B cell (primary cell): ENCODE data around the gene TRIM15. TPM values are rescaled to one million over a fixed set of nuclear protein-coding genes. Genes with fewer than 3 reads are reported as not detected.

Source experiments
- ATAC-seq: fragments of 200-7000 bp; cut with Tn5 transposase; one replicate; pipeline ENCODE4 v1.10.0; 2021; ENCODE audit warnings: low read depth, mild to moderate bottlenecking, moderate number of reproducible peaks, moderate library complexity
- CTCF ChIA-PET: fragments of 350-600 bp; sonication (Branson Sonifier 250); formaldehyde crosslinking; loops from one replicate; lab custom pipeline; 2021; ENCODE audit warnings: antibody characterized with exemption, inconsistent platforms; lab: Charles Lee
- POLR2A ChIA-PET: fragments of 350-600 bp; sonication (Branson Sonifier 250); formaldehyde crosslinking; loops from one replicate; lab custom pipeline; 2021; ENCODE audit warnings: antibody characterized with exemption; lab: Charles Lee
- DNase-seq: peaks from one replicate; pipeline ENCODE4 v3.0.0; 2013
- H2AFZ ChIP-seq: 2 replicates; pipeline ENCODE4 v1.6.1; 2012; ENCODE audit warnings: mild to moderate bottlenecking, low read depth, low read length; ENCODE audit not compliant: insufficient read depth, poor library complexity, severe bottlenecking
- H3K27ac ChIP-seq, 2 donors: 1 replicate in 1 of 2; 2 replicates in 1 of 2; pipeline ENCODE4 v1.5.1; 2012 to 2013; ENCODE audit warnings: low read length in 2 of 2, mild to moderate bottlenecking in 2 of 2, moderate library complexity in 1 of 2
- H3K27me3 ChIP-seq, 4 experiments: fragments of 200-600 bp in 1 of 4; sonication (generic) in 1 of 4; replicated peaks in 1 of 4; 1 replicate in 2 of 4; 2 replicates in 2 of 4; pipeline versions ENCODE4 v1.6.1 to v1.7.0; 2013 to 2016; ENCODE audit warnings: low read length in 3 of 4, mild to moderate bottlenecking in 2 of 4, mixed read lengths in 1 of 4, moderate library complexity in 1 of 4; ENCODE audit not compliant: insufficient read depth in 4 of 4, control insufficient read depth in 3 of 4; ENCODE audit errors: control extremely low read depth in 1 of 4
- H3K36me3 ChIP-seq, 2 experiments: replicated peaks in 1 of 2; 1 replicate in 1 of 2; 2 replicates in 1 of 2; pipeline versions ENCODE4 v1.6.1 to v1.7.1; 2013; ENCODE audit warnings: low read length in 1 of 2; ENCODE audit not compliant: insufficient read depth in 2 of 2, control insufficient read depth in 1 of 2; ENCODE audit errors: control extremely low read depth in 1 of 2, extremely low read depth in 1 of 2
- H3K4me1 ChIP-seq, 2 donors: fragments of 200-600 bp in 1 of 2; sonication (generic) in 1 of 2; 1 replicate in 1 of 2; 2 replicates in 1 of 2; pipeline versions ENCODE4 v1.5.1 to v1.6.1; 2013 to 2017; ENCODE audit warnings: low read length in 2 of 2; ENCODE audit not compliant: control insufficient read depth in 2 of 2, insufficient read depth in 2 of 2
- H3K4me2 ChIP-seq: replicated peaks from 2 replicates; pipeline ENCODE3; 2012; ENCODE audit warnings: mild to moderate bottlenecking, low read depth, low read length; ENCODE audit not compliant: poor library complexity, severe bottlenecking
- H3K4me3 ChIP-seq, 5 experiments: fragments of 200-600 bp in 1 of 5; sonication (generic) in 1 of 5; 1 replicate in 3 of 5; 2 replicates in 2 of 5; pipeline versions ENCODE4 v1.5.1 to v1.7.0; 2011 to 2016; ENCODE audit warnings: low read length in 4 of 5, mild to moderate bottlenecking in 4 of 5, low read depth in 2 of 5, control low read depth in 1 of 5, moderate library complexity in 1 of 5; ENCODE audit not compliant: insufficient read depth in 1 of 5; ENCODE audit errors: control extremely low read depth in 1 of 5, extremely low read depth in 1 of 5
- H3K79me2 ChIP-seq: fragments of 200-600 bp; sonication (generic); one replicate; pipeline ENCODE4 v1.6.0; 2016; ENCODE audit warnings: low read length; ENCODE audit not compliant: control insufficient read depth, insufficient read depth
- H3K9ac ChIP-seq: fragments of 200-600 bp; sonication (generic); 2 replicates; pipeline ENCODE4 v1.6.1; 2017; ENCODE audit warnings: mild to moderate bottlenecking, low read length, moderate library complexity
- H3K9me3 ChIP-seq, 3 donors: one replicate each; pipeline versions ENCODE4 v1.6.1 to v1.7.1; 2013; ENCODE audit warnings: low read length in 2 of 3; ENCODE audit not compliant: control insufficient read depth in 2 of 3, insufficient read depth in 1 of 3; ENCODE audit errors: control extremely low read depth in 1 of 3
- H4K20me1 ChIP-seq: 2 replicates; pipeline ENCODE4 v1.6.0; 2012; ENCODE audit warnings: mild to moderate bottlenecking, low read length; ENCODE audit not compliant: insufficient read depth, control insufficient read depth, poor library complexity, severe bottlenecking
- H3K27ac Mint-ChIP-seq: one replicate; pipeline ENCODE4 v1.8.0; 2021; ENCODE audit warnings: mixed read lengths
- H3K27me3 Mint-ChIP-seq: one replicate; pipeline ENCODE4 v1.8.0; 2021; ENCODE audit warnings: mixed read lengths
- H3K4me1 Mint-ChIP-seq: one replicate; pipeline ENCODE4 v1.8.0; 2021; ENCODE audit warnings: mixed read lengths
- H3K4me3 Mint-ChIP-seq: one replicate; pipeline ENCODE4 v1.8.0; 2021; ENCODE audit warnings: mixed read lengths
- H3K9me3 Mint-ChIP-seq: one replicate; pipeline ENCODE4 v1.8.0; 2022; ENCODE audit warnings: mixed read lengths; ENCODE audit not compliant: insufficient read depth
- CTCF ChIP-seq: fragments of 200-600 bp; IDR thresholded peaks from one replicate; pipeline ENCODE4 v1.8.0; 2022; ENCODE audit warnings: antibody characterized with exemption, mild to moderate bottlenecking
- EZH2 ChIP-seq: IDR thresholded peaks from 2 replicates; pipeline ENCODE4 v1.6.1; 2012; ENCODE audit warnings: borderline replicate concordance, low read depth, mild to moderate bottlenecking, moderate library complexity, low read length; ENCODE audit not compliant: insufficient read depth, poor library complexity, severe bottlenecking
- WGBS: methylation state at CpG from one replicate; pipeline ENCODE4 v1.1.5; 2013; ENCODE audit warnings: missing lambda C conversion rate; ENCODE audit not compliant: insufficient coverage; 5-methylcytosine and 5-hydroxymethylcytosine counted together
- intact Hi-C: fragments of 100-400 bp; cut with micrococcal nuclease; formaldehyde crosslinking; loops from one replicate; pipeline ENCODE4 v1.10.0; 2022
- polyA plus RNA-seq: library from polyadenylated mRNA; depleted of rRNA; stranded (reverse); fragments of >200 nt; gene quantifications from 2 replicates; pipeline ENCODE4 v1.2.3, GENCODE V29; 2012
- total RNA-seq, 2 donors: library from RNA; stranded (reverse); fragments of 120-200 nt in 1 of 2; gene quantifications; 1 replicate in 1 of 2; 2 replicates in 1 of 2; pipeline versions ENCODE4 v1.2.3 to v1.2.4, GENCODE V29; 2013 to 2022

Gene TRIM15
- total and polyA plus RNA-seq, 2 donors (not counting 1 experiment from before 2014, with no cell fraction given), result not detected

- no peak overlapping the region for H3K27ac ChIP-seq
- H3K79me2 ChIP-seq, result no peaks in the 10 kb centered on the region
- peaks cover 0 to 5% of the 10 kb centered on the region in 2 experiments for H3K36me3 ChIP-seq
- no peaks in the 10 kb centered on the region for H3K4me1 ChIP-seq
- no peak overlapping the region for H3K4me2 ChIP-seq
- ATAC-seq (no peak), DNase-seq (no peak)
- peaks cover 2% of the 10 kb centered on the region for H3K9me3 Mint-ChIP-seq
- no peak overlapping the region for H3K4me3 ChIP-seq
- no peaks in the 10 kb centered on the region for H4K20me1 ChIP-seq
- whole genome bisulfite sequencing, result no CpG with 5 or more reads among the region's 1 CpG
- intact Hi-C loops, result no loop called here
- H3K27me3 ChIP-seq, result peaks cover 0 to 26% (median 8%) of the 10 kb centered on the region in 4 experiments
- H3K27ac Mint-ChIP-seq, result no peak overlapping the region
- TF ChIP-seq CTCF (no peak), EZH2 (no peak)
- no peak overlapping the region for H2AFZ ChIP-seq
- H3K4me3 Mint-ChIP-seq, result no peak overlapping the region
- POLR2A ChIA-PET, result no interaction called here
- peaks cover 45% of the 10 kb centered on the region for H3K27me3 Mint-ChIP-seq
- peaks cover 5 to 9% (median 8%) of the 10 kb centered on the region in 3 donors for H3K9me3 ChIP-seq
- H3K4me1 Mint-ChIP-seq, result no peaks in the 10 kb centered on the region
- CTCF ChIA-PET, result no interaction called here
- no peak overlapping the region for H3K9ac ChIP-seq
These were observed 16.8 kb downstream of the TRIM15 start for GRCh38 chr6:30180145-30180544.

- CTCF ChIA-PET, result no interaction called here
- peak overlapping the region; percentile 42 for H3K27ac Mint-ChIP-seq
These were observed 21.2 kb downstream of the TRIM15 start for GRCh38 chr6:30184417-30185031.

More at GRCh38 chr6:30184417-30185031, 21.2 kb downstream of the TRIM15 start:
- TF ChIP-seq CTCF (no peak), EZH2 (no peak)
- H3K9me3 ChIP-seq, result peaks cover 5 to 7% (median 6%) of the 10 kb centered on the region in 3 donors
- H4K20me1 ChIP-seq, result no peaks in the 10 kb centered on the region
- H3K4me1 ChIP-seq, result no peaks in the 10 kb centered on the region
- H3K4me3 ChIP-seq, result no peak overlapping the region
- no peak overlapping the region for H3K4me2 ChIP-seq
- H3K4me1 Mint-ChIP-seq, result no peaks in the 10 kb centered on the region
- H3K9me3 Mint-ChIP-seq, result peaks cover 2% of the 10 kb centered on the region
- H3K4me3 Mint-ChIP-seq, result no peak overlapping the region
- peaks cover 5% of the 10 kb centered on the region for H3K27me3 Mint-ChIP-seq
- no peak overlapping the region for H3K9ac ChIP-seq
- no peaks in the 10 kb centered on the region for H3K79me2 ChIP-seq
- ATAC-seq (no peak), DNase-seq (no peak)
- intact Hi-C loops, result no loop called here
- 86% methylated on average over 2 of the region's 5 CpGs for WGBS
- no peak overlapping the region for H2AFZ ChIP-seq
- no peak overlapping the region for H3K27ac ChIP-seq
- peaks cover 0 to 42% of the 10 kb centered on the region in 2 experiments for H3K36me3 ChIP-seq
- POLR2A ChIA-PET, result no interaction called here
- H3K27me3 ChIP-seq, result peaks cover 0 to 4% (median 2%) of the 10 kb centered on the region in 4 experiments
